ENCODE measurements around the gene ATAD2B.

DNA sequence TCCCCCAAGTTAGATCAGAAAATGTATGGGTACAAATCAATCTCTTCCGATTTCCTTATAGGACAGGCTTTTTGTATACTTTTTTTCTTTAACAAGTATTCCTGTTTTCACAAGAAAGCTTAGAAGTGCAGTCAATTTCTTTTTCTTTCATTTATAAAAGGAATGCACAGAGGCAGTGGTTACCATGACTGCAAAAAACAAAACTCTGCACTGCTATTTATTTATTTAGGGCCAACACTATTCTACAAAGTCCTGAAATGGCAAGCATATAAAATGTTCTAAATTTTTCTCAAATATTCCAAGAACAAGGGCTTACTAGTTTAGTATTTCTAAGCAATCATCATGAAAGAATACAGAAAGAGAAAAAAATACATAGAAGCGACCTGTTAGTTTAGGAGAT lies 22.2 kb downstream of the ATAD2B start:
- TF ChIP-seq, protein P1, sequence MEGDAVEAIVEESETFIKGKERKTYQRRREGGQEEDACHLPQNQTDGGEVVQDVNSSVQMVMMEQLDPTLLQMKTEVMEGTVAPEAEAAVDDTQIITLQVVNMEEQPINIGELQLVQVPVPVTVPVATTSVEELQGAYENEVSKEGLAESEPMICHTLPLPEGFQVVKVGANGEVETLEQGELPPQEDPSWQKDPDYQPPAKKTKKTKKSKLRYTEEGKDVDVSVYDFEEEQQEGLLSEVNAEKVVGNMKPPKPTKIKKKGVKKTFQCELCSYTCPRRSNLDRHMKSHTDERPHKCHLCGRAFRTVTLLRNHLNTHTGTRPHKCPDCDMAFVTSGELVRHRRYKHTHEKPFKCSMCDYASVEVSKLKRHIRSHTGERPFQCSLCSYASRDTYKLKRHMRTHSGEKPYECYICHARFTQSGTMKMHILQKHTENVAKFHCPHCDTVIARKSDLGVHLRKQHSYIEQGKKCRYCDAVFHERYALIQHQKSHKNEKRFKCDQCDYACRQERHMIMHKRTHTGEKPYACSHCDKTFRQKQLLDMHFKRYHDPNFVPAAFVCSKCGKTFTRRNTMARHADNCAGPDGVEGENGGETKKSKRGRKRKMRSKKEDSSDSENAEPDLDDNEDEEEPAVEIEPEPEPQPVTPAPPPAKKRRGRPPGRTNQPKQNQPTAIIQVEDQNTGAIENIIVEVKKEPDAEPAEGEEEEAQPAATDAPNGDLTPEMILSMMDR (conservative IDR thresholded peaks at IDR 0.05; ENCODE audit: low read depth, low read length) = no peak
- no peak for TF ChIP-seq POLR2A (IDR thresholded peaks at IDR 0.05; ENCODE audit: low read depth, low read length)
- no peak for TF ChIP-seq MAFK (IDR thresholded peaks at IDR 0.05; ENCODE audit: low read depth, low read length)
- TF ChIP-seq FOS (IDR thresholded peaks at IDR 0.05; ENCODE audit: low read depth, low read length) = no peak
- TF ChIP-seq, protein P2, sequence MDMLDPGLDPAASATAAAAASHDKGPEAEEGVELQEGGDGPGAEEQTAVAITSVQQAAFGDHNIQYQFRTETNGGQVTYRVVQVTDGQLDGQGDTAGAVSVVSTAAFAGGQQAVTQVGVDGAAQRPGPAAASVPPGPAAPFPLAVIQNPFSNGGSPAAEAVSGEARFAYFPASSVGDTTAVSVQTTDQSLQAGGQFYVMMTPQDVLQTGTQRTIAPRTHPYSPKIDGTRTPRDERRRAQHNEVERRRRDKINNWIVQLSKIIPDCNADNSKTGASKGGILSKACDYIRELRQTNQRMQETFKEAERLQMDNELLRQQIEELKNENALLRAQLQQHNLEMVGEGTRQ (IDR thresholded peaks at IDR 0.05; ENCODE audit: low read depth, low read length) = no peak
- TF ChIP-seq, protein P3, sequence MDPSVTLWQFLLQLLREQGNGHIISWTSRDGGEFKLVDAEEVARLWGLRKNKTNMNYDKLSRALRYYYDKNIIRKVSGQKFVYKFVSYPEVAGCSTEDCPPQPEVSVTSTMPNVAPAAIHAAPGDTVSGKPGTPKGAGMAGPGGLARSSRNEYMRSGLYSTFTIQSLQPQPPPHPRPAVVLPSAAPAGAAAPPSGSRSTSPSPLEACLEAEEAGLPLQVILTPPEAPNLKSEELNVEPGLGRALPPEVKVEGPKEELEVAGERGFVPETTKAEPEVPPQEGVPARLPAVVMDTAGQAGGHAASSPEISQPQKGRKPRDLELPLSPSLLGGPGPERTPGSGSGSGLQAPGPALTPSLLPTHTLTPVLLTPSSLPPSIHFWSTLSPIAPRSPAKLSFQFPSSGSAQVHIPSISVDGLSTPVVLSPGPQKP (IDR thresholded peaks at IDR 0.05; ENCODE audit: borderline replicate concordance, low read depth, low read length) = no peak
- TF ChIP-seq BHLHE40 (IDR thresholded peaks at IDR 0.05; ENCODE audit: low read depth, low read length) = no peak
- TF ChIP-seq MAZ (IDR thresholded peaks at IDR 0.05; ENCODE audit: borderline replicate concordance, low read depth, low read length) = no peak
- no peak for TF ChIP-seq CHD1 (IDR thresholded peaks at IDR 0.05; ENCODE audit: low read depth, low read length)
- no peak for TF ChIP-seq SMC3 (IDR thresholded peaks at IDR 0.05; ENCODE audit: low read depth, low read length)
- TF ChIP-seq CEBPB (IDR thresholded peaks at IDR 0.05; ENCODE audit: low read depth, low read length) = no peak
